B cell (primary cell): Measurements from ENCODE around the gene DNAJB8.

Source experiments
- CTCF ChIP-seq: fragments of 200-600 bp; IDR thresholded peaks from one replicate; pipeline ENCODE4 v1.8.0; 2022; ENCODE audit warnings: antibody characterized with exemption, mild to moderate bottlenecking
- EZH2 ChIP-seq: IDR thresholded peaks from 2 replicates; pipeline ENCODE4 v1.6.1; 2012; ENCODE audit warnings: borderline replicate concordance, low read depth, mild to moderate bottlenecking, moderate library complexity, low read length; ENCODE audit not compliant: insufficient read depth, poor library complexity, severe bottlenecking

GRCh38 chr3:128504963-128505730, 38.5 kb upstream of the DNAJB8 start:
- TF ChIP-seq CTCF (no peak), EZH2 (no peak)
